ENCODE measurements around the gene DTX1.

The DTX1 gene

GRCh38 chr12:113051759-113052158 is 4.8 kb upstream of the DTX1 start:
- DNase-seq: no peak
- intact Hi-C loops (cut with DNase I): no loop called here

- intact Hi-C loops (cut with DNase I): no loop called here
- DNase-seq: no peak
Observed at GRCh38 chr12:113052326-113052725, 4.2 kb upstream of the DTX1 start.

- intact Hi-C loops (cut with DNase I): no loop called here
Observed at GRCh38 chr12:113054948-113055486, 1.5 kb upstream of the DTX1 start.

GRCh38 chr12:113055594-113056380 is 743 bp upstream of the DTX1 start:
- peak in 1 of 42 donors; percentile 27 for DNase-seq
- intact Hi-C loops (cut with DNase I): loop anchor here (2.0 kb wide), 1 partner anchor 43 kb away; no protein-coding TSS in a partner anchor

More at GRCh38 chr12:113054948-113055486, 1.5 kb upstream of the DTX1 start:
- DNase-seq: no peak

GRCh38 chr12:113056381-113056630 is 224 bp upstream of the DTX1 start:
- no peak for DNase-seq
- intact Hi-C loops (cut with DNase I): loop anchor here (2.0 kb wide), 1 partner anchor 42 kb away; no protein-coding TSS in a partner anchor

GRCh38 chr12:113057565-113058485 is 1.3 kb downstream of the DTX1 start:
- DNase-seq: peak in 4 of 42 donors; percentile 14 to 44 (median 18)
- intact Hi-C loops (cut with DNase I): loop anchor here (2.0 kb wide), 1 partner anchor 41 kb away; no protein-coding TSS in a partner anchor

GRCh38 chr12:113058553-113058952 is 2.0 kb downstream of the DTX1 start:
- no peak for DNase-seq
- intact Hi-C loops (cut with DNase I): no loop called here

- DNase-seq: no peak
- intact Hi-C loops (cut with DNase I): no loop called here
Observed at GRCh38 chr12:113059071-113059595, 2.6 kb downstream of the DTX1 start.

GRCh38 chr12:113060336-113060960 is 3.9 kb downstream of the DTX1 start:
- intact Hi-C loops (cut with DNase I): no loop called here
- no peak for DNase-seq

- peak in 2 of 42 donors; percentile 28 to 39 for DNase-seq
- intact Hi-C loops (cut with DNase I): no loop called here
Observed at GRCh38 chr12:113061061-113061694, 4.6 kb downstream of the DTX1 start.

GRCh38 chr12:113062502-113063395 is 6.2 kb downstream of the DTX1 start:
- intact Hi-C loops (cut with DNase I): no loop called here
- no peak for DNase-seq

GRCh38 chr12:113063396-113064350 is 7.1 kb downstream of the DTX1 start:
- no peak for DNase-seq
- intact Hi-C loops (cut with DNase I): no loop called here

- intact Hi-C loops (cut with DNase I): no loop called here
- no peak for DNase-seq
Observed at GRCh38 chr12:113064395-113065125, 8.0 kb downstream of the DTX1 start.

- intact Hi-C loops (cut with DNase I): no loop called here
- peak in 22 of 42 donors; percentile 10 to 69 (median 38) for DNase-seq
Observed at GRCh38 chr12:113065126-113066007, 8.8 kb downstream of the DTX1 start.
